Activated B cell treated with CpG ODN at 0.5 μM for 24 hours (primary cell): ENCODE data around the gene CMTM3. TPM values are rescaled to one million over a fixed set of nuclear protein-coding genes. Genes with fewer than 3 reads are reported as not detected.

ENCODE experiments used
- ATAC-seq: fragments of 200-7000 bp; cut with Tn5 transposase; one replicate; pipeline ENCODE4 v1.10.0; 2021; ENCODE audit warnings: low read depth, mild to moderate bottlenecking, moderate library complexity
- CTCF ChIA-PET: fragments of 350-600 bp; sonication (Branson Sonifier 250); formaldehyde crosslinking; loops from one replicate; lab custom pipeline; 2021; ENCODE audit warnings: antibody characterized with exemption; lab: Charles Lee
- POLR2A ChIA-PET: fragments of 350-600 bp; sonication (Branson Sonifier 250); formaldehyde crosslinking; loops from one replicate; lab custom pipeline; 2021; ENCODE audit warnings: antibody characterized with exemption; lab: Charles Lee
- DNase-seq: peaks from one replicate; pipeline ENCODE4 v3.0.0; 2022
- H3K27ac Mint-ChIP-seq: one replicate; pipeline ENCODE4 v1.8.0; 2020; ENCODE audit warnings: mixed read lengths
- H3K27me3 Mint-ChIP-seq: one replicate; pipeline ENCODE4 v1.8.0; 2021; ENCODE audit warnings: mixed read lengths
- H3K36me3 Mint-ChIP-seq: one replicate; pipeline ENCODE4 v1.8.0; 2021; ENCODE audit warnings: low read depth, mixed read lengths
- H3K4me1 Mint-ChIP-seq: one replicate; pipeline ENCODE4 v1.8.0; 2021; ENCODE audit warnings: mixed read lengths
- H3K4me3 Mint-ChIP-seq: one replicate; pipeline ENCODE4 v1.8.0; 2020; ENCODE audit warnings: mild to moderate bottlenecking, mixed read lengths
- H3K9me3 Mint-ChIP-seq: one replicate; pipeline ENCODE4 v1.8.0; 2020; ENCODE audit warnings: mixed read lengths
- intact Hi-C: fragments of 100-400 bp; cut with micrococcal nuclease; formaldehyde crosslinking; loops from one replicate; pipeline ENCODE4 v1.15.1; 2024
- total RNA-seq: library from RNA; stranded (reverse); gene quantifications from 2 replicates; pipeline ENCODE4 v1.2.3, GENCODE V29; 2022
- TF ChIP-seq, protein P1 (sequence below): fragments of 200-600 bp; IDR thresholded peaks from one replicate; pipeline ENCODE4 v1.8.0; 2022; ENCODE audit warnings: antibody characterized with exemption, mild to moderate bottlenecking

CMTM3 gene
- total RNA-seq, 1 donor from 2014 or later, result 4.4 TPM

DNA sequence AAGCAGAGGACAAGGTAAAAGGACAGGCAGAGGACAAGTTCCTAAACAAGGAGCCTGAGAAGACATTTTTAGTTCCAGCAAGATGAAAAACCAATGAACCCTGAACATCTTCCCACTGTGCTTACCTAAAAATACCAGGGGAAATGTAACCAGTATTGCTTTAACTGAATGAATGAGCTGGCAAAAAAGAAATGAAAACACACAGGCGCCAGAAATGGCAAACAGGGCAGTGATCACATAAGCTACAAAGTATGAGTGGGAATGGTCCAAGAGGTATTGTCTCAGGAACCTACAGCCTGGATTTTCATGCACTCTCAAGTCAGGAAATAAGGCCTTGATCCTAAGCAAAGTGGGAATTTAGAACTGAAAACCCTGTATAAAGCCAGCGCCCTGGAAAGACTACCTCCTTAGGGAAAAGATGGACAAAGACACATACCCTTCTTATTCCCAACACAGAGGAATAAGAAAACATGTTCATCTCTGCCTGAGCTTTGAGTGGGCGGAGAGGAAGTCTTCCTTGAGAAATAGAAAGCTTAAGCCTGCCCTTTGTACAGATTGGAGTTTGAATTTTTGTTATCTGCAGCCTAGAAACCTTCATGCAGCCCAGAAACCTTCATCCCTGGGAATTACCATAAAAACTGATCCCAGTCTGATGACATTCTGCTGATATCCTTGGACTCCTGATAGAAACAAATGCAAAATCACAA lies 23.1 kb upstream of the CMTM3 start:
- DNase-seq, result no peak
- H3K27ac Mint-ChIP-seq, result no peak overlapping the region
- TF ChIP-seq, protein P1, sequence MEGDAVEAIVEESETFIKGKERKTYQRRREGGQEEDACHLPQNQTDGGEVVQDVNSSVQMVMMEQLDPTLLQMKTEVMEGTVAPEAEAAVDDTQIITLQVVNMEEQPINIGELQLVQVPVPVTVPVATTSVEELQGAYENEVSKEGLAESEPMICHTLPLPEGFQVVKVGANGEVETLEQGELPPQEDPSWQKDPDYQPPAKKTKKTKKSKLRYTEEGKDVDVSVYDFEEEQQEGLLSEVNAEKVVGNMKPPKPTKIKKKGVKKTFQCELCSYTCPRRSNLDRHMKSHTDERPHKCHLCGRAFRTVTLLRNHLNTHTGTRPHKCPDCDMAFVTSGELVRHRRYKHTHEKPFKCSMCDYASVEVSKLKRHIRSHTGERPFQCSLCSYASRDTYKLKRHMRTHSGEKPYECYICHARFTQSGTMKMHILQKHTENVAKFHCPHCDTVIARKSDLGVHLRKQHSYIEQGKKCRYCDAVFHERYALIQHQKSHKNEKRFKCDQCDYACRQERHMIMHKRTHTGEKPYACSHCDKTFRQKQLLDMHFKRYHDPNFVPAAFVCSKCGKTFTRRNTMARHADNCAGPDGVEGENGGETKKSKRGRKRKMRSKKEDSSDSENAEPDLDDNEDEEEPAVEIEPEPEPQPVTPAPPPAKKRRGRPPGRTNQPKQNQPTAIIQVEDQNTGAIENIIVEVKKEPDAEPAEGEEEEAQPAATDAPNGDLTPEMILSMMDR, result no peak
- CTCF ChIA-PET, result no interaction called here
- intact Hi-C loops, result no loop called here
- no peak overlapping the region for H3K4me3 Mint-ChIP-seq
- no peaks in the 10 kb centered on the region for H3K36me3 Mint-ChIP-seq
- ATAC-seq, result no peak
- POLR2A ChIA-PET, result interaction anchor here (0.7 kb wide), 1 partner anchor 30 kb away, joined by 3 read pairs; no protein-coding TSS in a partner anchor
- peaks cover 20% of the 10 kb centered on the region for H3K4me1 Mint-ChIP-seq
- H3K27me3 Mint-ChIP-seq, result peaks cover 55% of the 10 kb centered on the region
- H3K9me3 Mint-ChIP-seq, result no peaks in the 10 kb centered on the region

DNA sequence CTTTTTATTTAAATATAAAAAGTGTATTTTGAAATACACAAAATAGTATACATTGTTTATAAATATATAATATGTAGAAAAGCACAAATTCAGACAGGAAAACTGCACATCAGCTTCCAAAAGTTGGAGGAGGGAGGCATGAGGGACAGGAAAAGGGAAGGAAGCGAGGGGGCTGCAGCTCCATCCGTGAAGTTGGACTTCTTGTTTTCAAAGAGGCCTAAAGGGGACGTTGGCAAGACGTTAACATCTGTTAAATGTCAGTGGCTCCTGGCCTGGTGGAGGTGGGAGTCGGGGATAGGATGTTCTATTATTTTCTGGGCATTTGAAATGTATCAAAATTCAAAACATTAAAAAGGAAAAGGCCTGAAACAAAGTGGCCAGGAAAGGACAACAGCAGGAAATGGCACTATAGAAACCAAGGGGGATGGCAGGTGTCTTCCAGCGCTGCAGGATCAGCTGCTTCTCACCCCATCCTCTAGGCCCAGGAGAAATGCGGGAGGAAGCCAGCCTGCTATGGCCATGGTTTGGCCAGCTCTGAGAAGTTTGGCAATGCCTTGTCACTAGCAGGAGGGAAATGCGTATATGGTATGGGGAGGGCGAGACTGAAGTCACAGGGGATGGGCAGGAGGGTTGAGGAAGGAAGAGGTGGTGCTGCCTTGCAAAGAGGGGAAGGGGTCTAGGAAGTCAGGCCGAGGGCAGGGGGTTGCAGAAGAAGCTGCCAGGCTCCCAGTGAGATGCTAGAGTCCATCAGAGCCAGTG lies 18.8 kb upstream of the CMTM3 start:
- DNase-seq (no peak), ATAC-seq (no peak)
- Mint-ChIP-seq H3K36me3 (no peaks in the 10 kb centered on the region), H3K4me1 (peaks cover 31% of the 10 kb centered on the region), H3K27ac (no peak overlapping the region), H3K9me3 (no peaks in the 10 kb centered on the region), H3K4me3 (no peak overlapping the region), H3K27me3 (peaks cover 26% of the 10 kb centered on the region)
- TF ChIP-seq, protein P1, result no peak
- CTCF ChIA-PET, result no interaction called here
- POLR2A ChIA-PET, result interaction anchor here (0.7 kb wide), 1 partner anchor 16 kb away, joined by 11 read pairs; no protein-coding TSS in a partner anchor
- intact Hi-C loops, result no loop called here

DNA sequence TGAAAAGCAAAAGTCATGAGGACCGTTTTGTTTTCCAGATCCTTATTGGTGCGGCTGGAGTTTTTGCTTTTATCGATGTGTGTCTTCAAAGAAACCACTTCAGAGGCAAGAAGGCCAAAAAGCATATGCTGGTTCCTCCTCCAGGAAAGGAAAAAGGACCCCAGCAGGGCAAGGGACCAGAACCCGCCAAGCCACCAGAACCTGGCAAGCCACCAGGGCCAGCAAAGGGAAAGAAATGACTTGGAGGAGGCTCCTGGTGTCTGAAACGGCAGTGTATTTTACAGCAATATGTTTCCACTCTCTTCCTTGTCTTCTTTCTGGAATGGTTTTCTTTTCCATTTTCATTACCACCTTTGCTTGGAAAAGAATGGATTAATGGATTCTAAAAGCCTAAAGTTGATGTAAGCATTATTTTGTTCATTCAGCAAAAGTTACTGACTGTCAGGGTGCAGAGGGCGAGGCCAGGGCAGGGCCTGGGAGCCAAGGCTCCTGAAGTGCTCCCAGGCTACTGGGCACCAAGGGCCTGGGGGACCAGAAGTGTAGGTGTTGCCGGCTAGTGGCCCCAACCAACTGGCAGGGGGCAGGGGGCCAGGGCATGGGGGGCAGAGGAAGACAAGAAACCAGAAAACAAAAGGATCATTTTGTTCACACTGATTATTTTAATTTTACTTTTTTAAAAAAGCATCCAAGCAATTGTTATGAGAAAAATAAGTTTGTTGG lies 16.5 kb upstream of the CMTM3 start:
- intact Hi-C loops, result no loop called here
- TF ChIP-seq, protein P1, result no peak
- Mint-ChIP-seq H3K4me3 (no peak overlapping the region), H3K4me1 (peaks cover 33% of the 10 kb centered on the region), H3K27ac (no peak overlapping the region), H3K9me3 (no peaks in the 10 kb centered on the region), H3K36me3 (no peaks in the 10 kb centered on the region), H3K27me3 (peaks cover 21% of the 10 kb centered on the region)
- POLR2A ChIA-PET, result no interaction called here
- CTCF ChIA-PET, result no interaction called here
- DNase-seq, result no peak
- ATAC-seq, result no peak

DNA sequence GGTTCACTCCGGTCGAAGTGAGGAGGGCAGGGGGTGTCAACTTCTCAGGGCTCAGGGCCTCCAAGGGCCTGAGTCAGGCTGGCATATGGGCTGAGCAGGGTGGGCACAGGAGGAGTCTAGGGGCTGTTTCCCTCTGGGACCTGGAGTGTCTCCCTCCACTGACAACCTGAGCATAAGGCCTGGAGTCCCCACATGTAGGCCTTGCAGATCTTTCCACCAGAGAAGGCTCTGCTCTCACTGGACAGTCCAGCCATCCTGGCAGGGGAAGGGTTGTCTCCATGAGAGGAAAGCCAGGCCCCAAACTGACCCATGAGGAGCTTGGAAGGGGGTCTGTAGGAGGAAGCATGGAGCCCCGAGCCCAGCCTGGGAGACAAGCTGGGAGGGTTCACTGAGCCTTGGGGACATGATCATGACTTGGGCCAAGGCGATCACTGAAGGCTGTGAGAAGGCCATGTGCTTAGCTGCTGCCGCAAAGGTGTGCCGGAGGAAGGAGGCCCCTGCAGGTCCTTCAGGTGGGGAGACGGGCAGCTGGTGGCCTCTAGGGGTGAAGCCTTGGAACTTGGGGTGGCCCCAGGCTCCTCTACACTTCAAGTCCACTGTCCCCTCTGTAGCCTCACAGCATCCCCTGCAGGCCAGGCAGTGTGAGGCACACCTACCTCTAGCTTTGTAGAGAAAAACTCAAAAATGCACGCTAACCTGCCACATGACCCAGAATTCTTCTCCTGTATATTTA lies 15.4 kb upstream of the CMTM3 start:
- H3K36me3 Mint-ChIP-seq, result no peaks in the 10 kb centered on the region
- H3K27ac Mint-ChIP-seq, result no peak overlapping the region
- CTCF ChIA-PET, result interaction anchor here (0.5 to 1.5 kb wide), 18 partner anchors 10 to 184 kb away, joined by 3 to 11 read pairs (median 4); partner anchors contain the start of genes CKLF and CMTM2
- H3K27me3 Mint-ChIP-seq, result peaks cover 20% of the 10 kb centered on the region
- peaks cover 34% of the 10 kb centered on the region for H3K4me1 Mint-ChIP-seq
- TF ChIP-seq, protein P1, result no peak
- intact Hi-C loops, result loop anchor here (1.0 kb wide), 3 partner anchors 77 to 183 kb away; no protein-coding TSS in a partner anchor
- POLR2A ChIA-PET, result interaction anchor here (0.7 to 1.8 kb wide), 3 partner anchors 10 to 73 kb away, joined by 3 to 8 read pairs (median 5); partner anchors contain the start of genes CMTM2 and CMTM3
- H3K4me3 Mint-ChIP-seq, result peak overlapping the region; percentile 13
- ATAC-seq, result peak; percentile 87
- no peak for DNase-seq
- H3K9me3 Mint-ChIP-seq, result peaks cover 3% of the 10 kb centered on the region
